AML-193 (cell line): ENCODE data around the gene TSFM.
"Not testable (repeated sequence)": the region's sequence is repeated elsewhere in the genome, so short reads cannot be mapped to it uniquely, and the experiment has no call there.

Source experiments
- DNase-seq, 2 experiments: peaks; one replicate each; lab custom pipeline; 2025; lab: John Stamatoyannopoulos, UW

Gene TSFM

DNA sequence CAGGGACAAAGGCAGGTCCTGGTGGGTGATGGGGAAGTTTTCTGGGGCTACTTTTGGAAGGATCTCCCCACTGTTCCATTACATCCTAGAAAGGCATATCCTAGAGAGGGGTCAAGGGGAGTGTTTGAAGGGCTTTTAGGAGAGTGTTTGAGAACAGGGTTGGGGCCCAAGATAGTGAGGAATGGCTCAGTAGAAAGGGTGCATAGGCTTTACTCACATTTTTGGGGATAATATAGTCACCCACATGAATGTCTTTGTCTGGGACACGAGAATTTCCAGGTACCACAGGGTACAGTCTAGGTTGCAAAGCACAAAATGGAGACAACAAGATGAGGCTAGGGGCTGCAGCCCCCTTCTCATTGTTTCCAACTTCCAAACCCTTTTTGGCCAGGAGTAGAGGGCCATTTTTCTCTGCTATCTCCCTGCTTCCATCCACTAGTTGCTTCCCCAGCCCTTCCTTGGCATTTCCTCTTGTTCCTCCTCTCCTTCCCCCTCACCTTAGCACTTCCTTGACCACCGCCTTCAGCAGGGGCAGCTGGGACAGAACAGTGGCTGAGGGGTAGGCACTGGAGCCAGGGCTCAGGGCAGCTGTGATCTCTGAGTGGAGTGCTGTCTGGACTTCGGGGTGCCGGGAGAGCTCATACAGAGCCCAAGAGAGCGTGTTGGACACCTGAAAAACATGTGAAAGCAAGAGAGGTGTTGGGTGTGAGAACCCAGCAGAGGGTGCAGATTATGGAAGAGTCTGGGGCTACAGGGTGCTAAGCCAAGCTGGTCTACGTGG, 18.5 kb upstream of the TSFM start:
- DNase-seq = no peak

DNA sequence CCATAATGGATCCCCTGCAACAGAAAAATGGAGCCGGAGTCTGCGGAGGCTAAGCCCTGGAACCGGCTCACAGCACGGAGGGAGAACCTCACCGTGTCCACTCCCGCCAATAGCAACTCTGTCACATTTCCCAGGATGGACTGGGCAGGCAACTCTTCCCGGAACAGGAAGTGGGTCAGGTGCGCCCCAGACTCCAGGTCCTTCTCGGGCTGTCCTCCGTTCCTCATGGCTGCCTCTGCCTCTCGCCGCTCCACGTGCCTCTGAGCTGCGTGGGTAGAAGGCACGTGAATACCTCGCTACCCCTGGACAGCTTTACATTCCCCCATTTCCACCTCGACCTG, 18.0 kb upstream of the TSFM start:
- DNase-seq = no peak

DNA sequence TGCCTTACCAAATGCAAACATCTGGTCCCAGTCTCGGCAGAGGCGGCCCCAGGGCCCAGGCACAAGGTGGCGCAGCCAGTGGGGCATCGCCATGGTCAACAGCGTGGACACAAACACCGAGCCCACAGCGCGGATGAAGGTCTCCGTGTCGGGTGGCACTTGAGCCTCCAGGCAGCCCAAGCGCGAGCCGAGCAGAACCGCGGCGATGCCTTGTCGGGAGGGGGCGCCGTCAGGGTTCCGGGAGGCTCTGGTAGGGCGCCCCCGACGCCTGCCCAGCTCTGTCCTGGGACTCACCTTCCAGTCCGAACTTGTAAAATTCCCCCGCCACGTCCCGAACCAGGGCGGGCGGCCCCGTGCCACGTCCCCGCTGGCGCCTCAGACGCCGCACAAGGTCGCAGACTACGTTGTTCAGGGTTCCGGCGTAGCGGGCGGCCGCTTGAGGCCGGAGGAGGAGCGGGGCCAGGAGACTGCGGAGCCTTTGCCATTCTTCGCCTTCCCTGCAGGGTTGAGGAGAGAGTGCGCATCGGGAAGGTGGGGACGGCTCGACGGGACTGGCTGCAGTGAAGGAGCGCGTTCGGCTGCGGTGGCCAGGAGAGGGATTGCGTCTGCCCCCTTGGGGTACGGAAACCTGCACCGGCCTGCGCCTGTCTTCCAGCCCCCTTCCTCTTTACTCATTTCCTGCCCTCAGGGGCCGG, 17.4 kb upstream of the TSFM start:
- no peak for DNase-seq

DNA sequence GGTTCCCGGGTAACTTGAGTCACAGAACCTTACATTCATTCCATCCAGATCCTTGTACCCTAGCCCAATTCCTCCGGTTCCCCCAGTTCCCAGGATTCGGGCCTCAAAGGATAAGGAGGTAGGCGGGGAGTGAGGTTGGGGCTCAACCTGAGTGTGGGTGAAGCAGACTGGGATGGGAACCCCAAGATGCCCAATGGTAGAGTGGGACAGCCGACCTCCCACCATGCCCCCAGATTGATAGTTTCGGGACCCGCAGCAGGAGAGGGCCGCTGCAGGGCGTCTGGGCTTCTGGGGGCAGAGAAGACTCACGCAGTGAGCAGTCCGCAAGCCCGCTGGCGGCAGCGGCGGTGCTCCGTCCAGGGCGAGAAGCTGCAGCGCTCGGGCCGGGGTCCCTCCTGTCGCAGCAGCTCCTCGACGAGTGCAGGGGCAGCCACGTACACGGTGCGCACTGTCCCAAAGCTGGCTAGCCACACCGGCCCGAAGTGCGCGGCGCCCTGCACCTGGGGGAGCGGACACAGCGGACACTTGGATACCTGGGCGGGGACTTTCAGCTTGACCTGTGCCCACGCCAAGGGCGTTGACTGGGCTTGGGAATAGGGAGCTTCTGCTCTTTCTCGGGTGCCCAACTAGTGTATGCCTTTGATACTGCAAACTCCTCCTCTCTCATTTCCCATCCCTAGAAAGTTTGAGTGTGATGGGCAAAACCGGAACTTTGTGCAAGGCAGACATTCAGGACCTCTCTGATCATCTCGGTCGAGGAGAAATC, 16.7 kb upstream of the TSFM start:
- no peak for DNase-seq

DNA sequence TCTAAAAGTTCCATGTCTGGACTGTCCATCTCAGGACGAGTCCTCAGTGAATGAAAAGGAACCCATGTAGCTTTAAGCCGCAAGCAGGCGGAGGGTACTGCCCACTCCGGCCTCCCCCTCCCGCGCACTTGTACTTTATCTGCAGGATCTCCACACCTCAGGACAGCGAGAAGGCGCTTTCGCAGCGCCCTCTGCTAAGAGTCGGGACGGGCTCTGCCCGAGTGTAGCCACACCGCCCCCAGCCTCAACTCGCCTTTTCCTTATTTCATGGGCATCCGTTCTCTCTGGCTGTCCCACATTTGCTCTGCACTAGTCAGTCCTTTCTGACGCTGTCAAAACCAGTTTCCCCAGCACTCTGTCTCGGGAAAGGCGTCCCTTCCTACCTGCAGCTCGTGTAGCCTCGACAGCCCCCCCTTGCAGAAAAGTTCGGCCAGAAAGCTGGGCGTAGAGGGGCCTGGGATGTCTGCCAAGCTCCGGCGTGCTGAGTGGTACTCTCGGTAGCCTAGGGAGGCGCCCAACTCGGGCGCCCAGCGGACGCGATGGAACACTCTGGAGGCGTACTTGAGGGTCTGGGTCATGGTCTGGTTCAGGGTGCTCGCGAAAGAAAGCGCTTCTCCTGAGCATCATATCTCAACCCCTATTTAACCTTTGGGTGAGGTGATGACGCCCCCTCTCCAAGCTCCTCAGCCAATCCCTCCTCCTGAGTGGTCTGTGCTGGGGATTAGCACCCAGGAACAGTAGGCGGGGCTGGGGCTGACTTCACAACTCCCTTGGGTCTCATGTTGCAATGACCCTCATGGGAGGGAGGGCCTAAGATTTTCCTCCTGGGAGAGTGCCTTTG, 15.9 kb upstream of the TSFM start, which contains the start of gene CYP27B1:
CYP27B1 (minus strand) TSS at position 615 of the 841 bp plus-strand sequence; CDS start at position 578, 37 bp downstream.
- DNase-seq = no peak

DNA sequence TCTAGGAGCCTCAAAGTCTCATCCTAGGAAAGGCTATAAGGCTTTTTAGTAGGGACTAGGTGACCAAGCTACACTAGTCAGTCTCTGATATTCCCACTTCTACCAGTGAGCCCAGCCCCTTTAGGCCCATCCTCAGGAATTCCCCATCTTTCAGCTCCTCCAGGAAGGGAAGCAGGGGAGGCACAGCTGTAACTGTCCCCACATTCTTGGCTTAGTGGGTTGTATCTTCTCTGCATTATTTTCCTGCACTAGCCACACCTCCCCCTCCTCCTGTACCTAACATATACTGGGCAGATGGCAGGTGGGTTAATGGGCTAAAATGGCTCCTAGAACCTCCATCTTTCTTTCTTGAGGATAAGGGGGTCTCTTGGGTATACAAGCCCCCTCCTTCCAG, 15.3 kb upstream of the TSFM start:
- no peak for DNase-seq

DNA sequence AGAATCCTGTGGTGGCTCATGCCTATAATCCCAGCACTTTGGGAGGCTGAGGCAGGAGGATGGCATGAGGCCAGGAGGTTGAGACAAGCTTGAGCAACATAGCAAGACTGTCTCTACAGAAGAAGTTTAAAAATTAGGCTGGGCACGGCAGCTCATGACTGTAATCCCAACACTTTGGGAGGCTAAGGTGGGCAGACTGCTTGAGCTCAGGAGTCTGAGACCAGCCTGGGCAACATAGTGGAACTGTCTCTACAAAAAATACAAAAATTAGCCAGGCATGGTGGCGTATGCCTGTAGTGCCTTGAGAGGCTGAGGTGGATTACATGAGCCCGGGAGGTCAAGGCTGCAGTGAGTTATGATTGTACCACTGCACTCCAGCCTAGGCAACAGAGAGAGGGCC, 14.7 kb upstream of the TSFM start:
- no peak for DNase-seq

DNA sequence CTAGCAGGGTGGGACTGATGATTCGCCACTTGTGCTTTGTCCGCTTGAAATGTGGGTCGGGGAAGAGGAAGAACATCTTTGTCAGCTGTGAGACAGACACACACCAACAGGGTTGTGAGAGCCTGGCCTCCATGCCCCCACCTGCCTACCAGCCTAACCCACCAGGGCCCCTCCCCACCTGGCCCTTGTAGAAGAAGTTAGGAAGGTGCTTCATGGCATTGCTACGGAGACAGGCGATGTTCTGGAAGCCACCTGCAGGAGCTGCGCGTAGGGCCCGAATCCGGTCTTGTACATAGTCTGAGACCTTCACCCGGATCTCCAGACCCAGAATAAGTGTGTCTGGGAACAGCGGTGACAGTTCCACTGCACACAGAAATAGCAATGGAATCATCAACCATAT, 13.0 kb upstream of the TSFM start:
- no peak for DNase-seq

DNA sequence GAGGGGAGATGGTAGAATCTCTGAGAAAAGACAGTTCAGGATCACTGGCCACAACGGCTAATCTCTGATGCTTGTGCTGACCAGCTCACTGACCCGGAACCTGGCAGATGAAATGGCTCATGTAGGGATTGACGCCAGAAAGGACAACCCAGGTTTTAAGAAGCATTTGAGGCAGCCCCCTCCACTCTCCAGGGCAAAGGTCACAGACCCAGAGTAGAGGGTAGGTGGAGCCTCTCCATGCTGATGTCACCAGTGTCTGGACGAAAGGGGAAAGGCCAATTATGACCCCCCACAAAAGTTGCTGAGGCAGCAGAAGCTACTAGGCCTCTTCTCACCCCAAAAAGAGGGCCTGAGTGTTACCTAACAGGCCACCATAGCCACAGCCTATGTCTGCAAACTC, 11.9 kb upstream of the TSFM start:
- no peak for DNase-seq

DNA sequence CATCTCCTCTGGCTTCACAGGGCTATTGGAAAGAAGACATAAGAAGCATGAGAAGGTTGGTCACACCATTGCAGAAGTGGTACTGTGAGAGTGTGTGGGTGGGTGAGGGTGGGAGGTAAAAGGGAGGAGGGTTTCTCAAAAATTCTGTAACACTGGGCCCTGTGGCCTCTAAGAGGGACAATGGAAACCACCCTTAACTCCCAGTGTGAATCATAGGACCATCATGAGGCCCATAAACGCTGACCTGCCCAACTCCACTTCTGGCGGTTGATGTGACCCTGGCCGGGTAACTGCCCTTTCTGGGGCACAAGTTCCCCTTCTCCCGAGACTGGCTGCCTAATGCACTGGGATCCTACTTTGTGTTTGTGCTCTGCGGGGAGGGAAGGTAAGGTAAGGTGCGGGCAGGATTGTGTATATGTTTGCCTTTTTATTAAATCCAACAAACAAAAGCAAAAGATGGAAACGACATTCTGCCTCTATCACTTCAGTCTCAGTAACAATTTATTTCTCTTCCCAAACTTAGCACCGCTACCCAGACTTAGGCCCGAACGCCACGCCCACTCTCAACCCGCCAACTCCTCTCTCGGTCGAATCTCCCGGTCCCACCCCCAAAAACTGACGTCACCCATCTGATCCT, 11.2 kb upstream of the TSFM start:
- DNase-seq = peak; percentile 82 to 85

DNA sequence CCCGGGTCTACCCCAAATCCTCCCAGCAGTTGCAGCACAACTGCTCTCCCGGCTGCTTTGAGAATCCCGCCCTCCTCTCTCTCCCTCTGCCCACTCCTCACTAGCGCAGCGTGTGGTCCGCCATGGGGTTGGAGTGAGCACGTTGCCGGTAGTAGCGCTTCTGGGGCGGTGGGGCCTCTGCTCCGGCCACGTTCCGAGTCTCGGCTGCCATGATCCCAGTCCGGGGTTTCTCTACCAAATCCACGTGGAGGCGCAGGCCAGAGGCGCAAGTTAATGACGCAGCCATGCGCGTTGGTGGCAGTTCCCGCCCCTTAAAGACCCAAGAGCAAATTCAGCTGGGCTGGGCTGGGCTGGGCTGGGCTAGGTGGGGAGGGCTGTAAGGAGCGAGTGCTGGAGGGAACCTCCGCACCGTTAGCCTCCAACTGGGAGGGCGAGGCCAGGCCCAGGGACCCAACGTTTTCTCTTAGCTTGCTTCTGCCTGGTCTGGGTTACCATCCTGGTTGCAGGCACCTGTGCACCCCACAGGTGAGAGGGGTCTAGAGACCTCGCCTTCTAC, 10.6 kb upstream of the TSFM start, which contains the start of gene METTL1:
METTL1 (minus strand) TSS at position 233 of the 556 bp plus-strand sequence; CDS start at position 211, 22 bp downstream.
- peak; percentile 85 to 86 for DNase-seq

DNA sequence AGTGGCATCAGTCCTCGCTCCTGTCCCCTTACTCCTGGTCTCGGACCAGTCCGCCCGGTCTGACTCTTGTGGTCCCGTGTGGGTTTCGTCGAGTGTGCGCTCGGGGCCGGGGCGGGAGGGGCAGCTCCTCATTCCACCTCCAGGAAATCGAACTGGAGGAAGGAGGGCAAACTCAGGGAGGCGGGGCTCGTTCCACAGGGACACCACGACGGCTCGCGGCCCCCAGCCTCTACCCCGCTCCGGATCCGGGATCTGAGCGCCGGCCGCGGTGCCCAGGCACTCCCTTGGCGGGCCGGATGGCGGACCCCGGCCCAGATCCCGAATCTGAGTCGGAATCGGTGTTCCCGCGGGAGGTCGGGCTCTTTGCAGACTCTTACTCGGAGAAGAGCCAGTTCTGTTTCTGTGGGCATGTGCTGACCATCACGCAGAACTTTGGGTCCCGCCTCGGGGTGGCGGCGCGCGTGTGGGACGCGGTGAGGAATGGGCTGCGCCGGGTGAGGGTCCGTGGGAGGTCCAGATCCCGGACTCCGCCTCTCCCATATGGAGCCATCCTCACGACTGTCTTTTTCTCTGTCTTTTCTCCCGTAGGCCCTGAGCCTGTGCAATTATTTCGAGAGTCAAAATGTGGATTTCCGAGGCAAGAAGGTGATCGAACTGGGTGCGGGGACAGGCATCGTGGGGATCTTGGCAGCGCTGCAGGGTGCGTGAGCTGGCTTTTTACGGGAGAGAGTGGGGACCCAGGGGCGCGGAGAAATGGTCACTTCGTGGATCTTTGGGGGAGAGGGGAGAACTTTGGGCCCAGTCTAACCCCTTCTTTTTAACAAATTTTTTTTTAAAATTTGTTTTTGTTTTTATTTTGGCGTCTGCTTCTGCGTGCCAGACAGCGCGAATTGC, 9.9 kb upstream of the TSFM start, which contains the start of gene EEF1AKMT3:
EEF1AKMT3 (plus strand) TSS at position 186 of the 894 bp plus-strand sequence; CDS start at position 297, 111 bp downstream.
- DNase-seq = peak; percentile 37 to 38

DNA sequence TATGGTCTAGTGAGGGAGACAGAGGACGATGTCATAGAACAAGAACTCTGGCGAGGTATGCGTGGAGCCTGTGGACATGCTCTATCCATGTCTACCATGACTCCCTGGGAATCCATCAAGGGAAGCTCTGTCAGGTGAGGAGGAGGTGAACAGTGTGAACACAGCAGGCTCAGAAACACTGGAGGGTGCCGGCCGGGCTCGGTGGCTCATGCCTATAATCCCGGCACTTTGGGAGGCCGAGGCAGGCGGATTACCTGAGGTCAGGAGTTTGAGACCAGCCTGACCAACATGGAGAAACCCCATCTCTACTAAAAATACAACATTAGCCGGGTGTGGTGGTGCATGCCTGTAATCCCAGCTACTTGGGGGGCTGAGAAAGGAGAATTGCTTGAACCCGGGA, 8.0 kb upstream of the TSFM start:
- not testable (repeated sequence) for DNase-seq

DNA sequence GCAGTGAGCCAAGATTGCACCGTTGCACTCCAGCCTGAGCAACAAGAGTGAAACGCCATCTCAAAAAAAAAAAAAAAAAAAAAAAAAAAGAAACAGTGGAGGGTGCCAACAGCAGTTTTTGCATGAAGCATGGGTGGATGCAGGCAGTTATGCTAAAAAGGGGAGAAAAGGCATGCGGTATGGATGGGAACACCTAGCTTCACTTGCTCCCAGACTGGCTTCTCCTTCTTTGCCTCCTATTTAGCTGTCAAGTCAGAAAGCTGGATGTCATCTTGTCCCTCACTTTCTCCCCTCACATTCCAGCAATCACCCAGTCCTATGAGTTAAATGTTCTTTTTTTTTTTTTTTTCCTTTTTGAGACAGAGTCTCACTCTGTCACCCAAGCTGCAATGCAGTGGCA, 7.5 kb upstream of the TSFM start:
- DNase-seq = no peak

DNA sequence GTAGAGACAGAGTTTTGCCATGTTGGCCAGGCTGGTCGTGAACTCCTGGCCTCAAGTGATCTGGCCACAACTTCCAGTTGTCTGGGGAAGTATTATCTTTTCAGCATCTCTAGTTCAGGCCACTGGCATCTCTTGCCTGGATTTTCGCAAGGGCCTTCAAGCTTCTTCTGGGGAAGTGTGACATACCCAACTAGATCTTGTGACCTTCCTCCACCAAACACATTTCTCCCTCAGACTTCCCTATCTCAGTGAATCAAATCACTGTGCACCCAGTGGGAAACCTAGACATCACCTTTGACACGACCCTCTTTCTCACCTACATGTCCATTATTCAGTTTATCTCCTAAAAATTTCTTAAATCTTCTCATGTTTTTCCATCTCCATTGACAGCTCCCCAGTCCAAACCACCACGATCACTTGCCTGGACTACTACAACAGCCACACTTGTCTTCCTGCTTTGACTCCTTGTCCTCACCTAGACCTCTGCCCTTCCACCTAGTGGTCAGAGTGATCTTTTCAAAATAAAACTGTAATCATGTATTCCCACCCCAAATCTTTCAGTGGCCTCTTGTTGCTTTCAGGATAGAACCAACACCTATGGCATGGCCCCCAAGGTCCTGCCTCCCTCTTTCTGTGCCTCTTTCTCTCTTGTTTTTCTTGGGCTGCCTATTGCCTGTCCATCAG, 6.9 kb upstream of the TSFM start:
- DNase-seq = peak; percentile 80 to 86

DNA sequence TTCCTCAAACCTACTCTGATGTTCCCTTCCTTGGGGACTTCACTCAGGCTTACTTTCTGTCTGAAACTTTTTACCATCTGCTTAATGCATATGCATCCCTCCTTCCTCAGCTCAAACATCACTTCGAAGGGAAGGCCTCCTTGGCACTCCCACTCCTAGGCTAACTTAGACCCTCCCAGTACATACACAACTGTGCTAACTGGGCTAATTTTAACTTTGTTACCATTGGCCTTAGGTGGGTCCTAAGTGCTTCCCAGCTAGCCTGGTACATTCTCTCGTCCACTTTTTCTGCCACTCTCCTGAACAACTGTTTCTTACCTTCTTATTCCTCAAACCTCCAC, 6.4 kb upstream of the TSFM start:
- no peak for DNase-seq

DNA sequence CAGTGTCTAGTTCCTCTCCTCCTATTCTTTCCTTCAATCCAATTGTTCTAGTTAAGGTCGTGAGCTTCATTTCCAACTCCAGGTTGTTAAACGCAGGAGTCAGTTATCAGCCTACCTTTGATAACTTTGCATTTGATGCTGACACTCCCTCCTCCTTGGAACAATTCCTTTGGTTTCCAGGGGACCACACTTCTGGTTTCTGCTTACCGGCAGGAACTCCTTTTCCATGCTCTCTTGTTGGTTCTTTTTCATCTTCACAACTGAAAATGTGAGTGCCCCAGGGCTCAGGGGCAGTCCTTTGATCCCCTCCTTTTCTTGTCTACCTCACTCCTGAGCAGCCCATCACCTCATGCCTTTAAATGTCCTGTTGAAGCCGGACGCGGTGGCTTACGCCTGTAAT, 5.2 kb upstream of the TSFM start:
- DNase-seq = no peak

DNA sequence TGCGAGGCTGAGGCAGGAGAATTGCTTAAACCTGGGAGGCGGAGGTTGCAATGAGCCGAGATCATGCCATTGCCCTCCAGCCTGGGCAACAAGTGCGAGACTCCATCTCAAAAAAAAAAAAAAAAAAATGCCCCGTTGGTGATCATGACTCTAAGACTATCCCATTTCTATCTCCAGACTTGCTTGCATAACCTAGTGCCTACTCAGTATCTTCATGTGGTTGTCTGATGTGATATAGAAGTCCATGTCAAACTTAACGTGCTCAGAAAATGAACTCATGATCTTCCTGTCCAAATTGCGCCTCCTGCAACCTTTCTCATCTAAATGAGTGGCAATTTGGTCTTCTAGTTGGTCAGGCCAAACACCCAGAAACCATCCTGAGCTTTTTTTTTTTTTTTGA, 4.7 kb upstream of the TSFM start:
- DNase-seq = no peak

DNA sequence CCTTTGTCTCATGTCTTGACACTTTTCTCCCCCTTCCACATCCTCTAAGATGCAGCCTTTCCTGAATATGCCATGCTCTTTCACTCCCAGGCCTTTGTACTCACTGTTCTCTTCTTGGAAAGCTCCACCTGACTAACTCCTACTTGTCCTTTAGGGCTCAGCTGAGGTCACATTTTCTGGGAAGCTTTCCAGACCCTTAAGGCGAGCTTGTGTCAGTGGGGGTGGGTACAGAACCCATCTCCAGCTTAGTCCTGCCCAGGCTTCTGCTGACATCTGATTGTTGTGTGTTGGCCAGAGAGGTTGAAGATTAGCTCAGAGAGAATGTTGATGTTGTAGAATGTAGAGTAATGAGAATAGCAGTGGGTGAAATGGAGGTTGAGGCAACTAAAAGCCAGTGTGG, 2.9 kb upstream of the TSFM start:
- DNase-seq = no peak
